Measurements from ENCODE around the gene RPUSD3. TPM values are rescaled to one million over a fixed set of nuclear protein-coding genes. Genes with fewer than 3 reads are reported as not detected.

The RPUSD3 gene
- total RNA-seq, 4 donors from 2014 or later = 9.7 to 35.8 (median 26.9) TPM

DNA sequence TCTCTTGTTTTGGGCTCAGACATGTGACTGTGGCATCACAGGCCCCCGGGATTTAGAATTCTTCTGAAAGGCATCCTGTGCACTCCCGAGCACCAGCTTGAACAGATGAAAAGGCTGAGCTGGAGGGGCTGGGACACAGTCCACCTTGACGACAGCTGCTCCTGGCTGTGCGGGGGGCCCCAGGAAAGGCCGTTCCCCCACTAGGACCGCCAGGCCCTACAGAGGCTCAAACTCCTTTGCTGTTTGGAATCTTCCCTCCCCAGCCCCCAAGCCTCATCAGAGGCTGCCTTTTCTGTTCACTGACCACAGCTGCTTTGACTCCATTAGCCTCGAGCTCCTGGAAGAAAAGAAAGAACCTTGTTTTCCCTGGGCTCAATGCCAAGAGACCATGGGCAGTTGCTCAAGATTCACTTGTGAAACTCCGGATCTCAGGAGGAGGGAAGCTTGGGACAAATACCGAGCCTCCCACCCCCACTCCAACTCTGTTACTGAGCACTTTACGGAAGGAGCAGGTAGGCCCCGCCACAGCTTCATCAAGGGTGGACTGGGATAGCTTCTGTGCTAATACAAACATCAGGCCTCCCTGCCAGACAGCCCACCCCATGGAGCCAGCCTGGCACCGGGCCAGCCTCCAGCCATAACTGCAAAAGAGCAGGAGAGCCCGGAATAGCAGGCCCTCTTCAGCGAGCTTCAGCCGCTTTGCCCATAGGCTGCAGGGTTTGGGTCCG is 20.6 kb upstream of the RPUSD3 start:
- Histone ChIP-seq H3K4me1 (peaks cover 7 to 23% of the 10 kb centered on the region in 2 donors), H3K27me3 (no peaks in the 10 kb centered on the region), H3K27ac (peak overlapping the region; percentile 88 to 94), H3K36me3 (no peaks in the 10 kb centered on the region), H3K9me3 (no peaks in the 10 kb centered on the region), H3K4me3 (no peak overlapping the region)
- DNase-seq = peak; percentile 87 to 93
- intact Hi-C loops (cut with DNase I; ENCODE audit: low total_unique reads) = loop anchor here (10.0 kb wide), 1 partner anchor 50 kb away; the partner anchor contains the start of gene IL17RC
- TF ChIP-seq, protein P1, sequence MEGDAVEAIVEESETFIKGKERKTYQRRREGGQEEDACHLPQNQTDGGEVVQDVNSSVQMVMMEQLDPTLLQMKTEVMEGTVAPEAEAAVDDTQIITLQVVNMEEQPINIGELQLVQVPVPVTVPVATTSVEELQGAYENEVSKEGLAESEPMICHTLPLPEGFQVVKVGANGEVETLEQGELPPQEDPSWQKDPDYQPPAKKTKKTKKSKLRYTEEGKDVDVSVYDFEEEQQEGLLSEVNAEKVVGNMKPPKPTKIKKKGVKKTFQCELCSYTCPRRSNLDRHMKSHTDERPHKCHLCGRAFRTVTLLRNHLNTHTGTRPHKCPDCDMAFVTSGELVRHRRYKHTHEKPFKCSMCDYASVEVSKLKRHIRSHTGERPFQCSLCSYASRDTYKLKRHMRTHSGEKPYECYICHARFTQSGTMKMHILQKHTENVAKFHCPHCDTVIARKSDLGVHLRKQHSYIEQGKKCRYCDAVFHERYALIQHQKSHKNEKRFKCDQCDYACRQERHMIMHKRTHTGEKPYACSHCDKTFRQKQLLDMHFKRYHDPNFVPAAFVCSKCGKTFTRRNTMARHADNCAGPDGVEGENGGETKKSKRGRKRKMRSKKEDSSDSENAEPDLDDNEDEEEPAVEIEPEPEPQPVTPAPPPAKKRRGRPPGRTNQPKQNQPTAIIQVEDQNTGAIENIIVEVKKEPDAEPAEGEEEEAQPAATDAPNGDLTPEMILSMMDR (IDR thresholded peaks at IDR 0.05) = no peak
- TF ChIP-seq POLR2A (IDR thresholded peaks at IDR 0.05) = no peak

DNA sequence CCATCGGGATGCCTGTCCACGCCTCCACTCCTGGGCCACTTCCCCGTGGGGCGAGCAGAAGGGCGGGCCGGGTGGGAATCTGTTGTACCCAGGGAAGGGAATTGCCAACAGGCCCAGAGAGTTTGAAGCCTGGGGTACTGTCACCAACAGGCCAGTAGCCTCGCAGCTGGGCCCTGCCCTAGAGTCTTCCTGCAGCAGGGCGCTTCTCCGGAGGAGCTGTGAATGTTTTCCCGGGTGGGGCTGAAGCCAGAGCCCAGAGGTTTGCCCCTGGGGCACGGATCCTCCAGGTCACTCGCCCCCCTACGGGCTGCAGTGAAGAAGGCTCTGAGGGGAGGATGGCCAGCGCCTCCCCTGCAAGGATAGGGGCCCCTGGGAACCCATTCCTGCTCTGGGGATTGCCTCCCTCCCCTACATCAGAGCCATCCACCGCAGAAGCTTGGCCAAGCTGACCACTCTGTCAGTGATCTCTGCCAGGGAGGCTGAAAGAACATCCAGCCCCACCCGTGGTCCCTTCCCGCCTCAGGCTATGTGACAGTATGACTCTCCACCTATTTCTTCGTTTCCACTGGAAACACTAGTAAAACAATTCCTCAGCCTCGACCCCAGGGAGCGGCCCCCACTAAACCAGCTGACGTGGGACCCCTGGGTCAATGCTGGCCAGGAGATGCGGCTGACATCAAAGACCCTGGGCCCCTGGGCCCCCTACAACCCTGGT is 19.4 kb upstream of the RPUSD3 start:
- Histone ChIP-seq H3K4me3 (peak overlapping the region; percentile 16 to 30), H3K27ac (peak overlapping the region; percentile 88 to 94), H3K27me3 (no peaks in the 10 kb centered on the region), H3K36me3 (no peaks in the 10 kb centered on the region), H3K9me3 (no peaks in the 10 kb centered on the region), H3K4me1 (peaks cover 7 to 23% of the 10 kb centered on the region in 2 donors)
- intact Hi-C loops (cut with DNase I; ENCODE audit: low total_unique reads) = loop anchor here (10.0 kb wide), 1 partner anchor 52 kb away; the partner anchor contains the start of gene IL17RC
- TF ChIP-seq, protein P1 (IDR thresholded peaks at IDR 0.05) = no peak
- TF ChIP-seq POLR2A (IDR thresholded peaks at IDR 0.05) = no peak
- DNase-seq = no peak

DNA sequence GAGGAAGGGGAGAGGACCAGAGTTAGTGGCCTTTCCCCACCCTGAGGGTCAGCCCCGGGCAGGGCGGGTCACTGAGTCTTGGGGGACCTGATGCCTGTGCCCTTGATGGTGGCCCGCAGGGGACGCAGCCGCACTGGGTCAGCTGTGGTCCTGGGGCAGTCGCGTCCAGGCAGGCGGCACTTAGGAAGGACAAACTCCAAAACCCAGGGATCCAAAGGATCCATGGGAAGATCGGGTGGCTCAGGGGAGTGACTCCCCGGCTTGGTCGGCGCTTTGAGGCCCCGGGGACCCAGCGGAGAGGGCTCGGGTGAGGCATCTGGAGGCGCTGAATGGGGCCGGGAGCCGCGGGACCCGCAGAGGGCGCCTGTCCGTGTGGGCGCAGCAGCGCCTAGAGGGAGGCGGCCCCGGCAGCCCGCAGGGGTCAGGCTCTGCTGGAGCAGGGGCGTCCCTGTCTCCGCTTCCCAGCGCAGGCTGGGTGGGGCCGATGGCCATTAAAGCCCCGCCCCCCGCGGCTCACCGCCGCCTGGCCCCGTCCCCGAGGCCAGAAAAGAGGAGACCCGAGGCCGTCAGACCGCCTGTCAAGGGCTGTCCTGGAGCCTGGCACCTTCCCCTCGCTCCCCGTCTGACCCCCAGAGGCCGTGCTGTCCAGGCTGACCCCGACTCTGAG is 18.7 kb upstream of the RPUSD3 start:
- intact Hi-C loops (cut with DNase I; ENCODE audit: low total_unique reads) = loop anchor here (10.0 kb wide), 1 partner anchor 52 kb away; the partner anchor contains the start of gene IL17RC
- Histone ChIP-seq H3K4me1 (peaks cover 7 to 23% of the 10 kb centered on the region in 2 donors), H3K27me3 (no peaks in the 10 kb centered on the region), H3K27ac (peak overlapping the region; percentile 88 to 94), H3K4me3 (peak overlapping the region; percentile 16 to 30), H3K36me3 (no peaks in the 10 kb centered on the region), H3K9me3 (no peaks in the 10 kb centered on the region)
- TF ChIP-seq, protein P1 (IDR thresholded peaks at IDR 0.05) = peak; percentile 60 to 74 (median 62)
- no peak for TF ChIP-seq POLR2A (IDR thresholded peaks at IDR 0.05)
- peak; percentile 75 to 85 for DNase-seq

DNA sequence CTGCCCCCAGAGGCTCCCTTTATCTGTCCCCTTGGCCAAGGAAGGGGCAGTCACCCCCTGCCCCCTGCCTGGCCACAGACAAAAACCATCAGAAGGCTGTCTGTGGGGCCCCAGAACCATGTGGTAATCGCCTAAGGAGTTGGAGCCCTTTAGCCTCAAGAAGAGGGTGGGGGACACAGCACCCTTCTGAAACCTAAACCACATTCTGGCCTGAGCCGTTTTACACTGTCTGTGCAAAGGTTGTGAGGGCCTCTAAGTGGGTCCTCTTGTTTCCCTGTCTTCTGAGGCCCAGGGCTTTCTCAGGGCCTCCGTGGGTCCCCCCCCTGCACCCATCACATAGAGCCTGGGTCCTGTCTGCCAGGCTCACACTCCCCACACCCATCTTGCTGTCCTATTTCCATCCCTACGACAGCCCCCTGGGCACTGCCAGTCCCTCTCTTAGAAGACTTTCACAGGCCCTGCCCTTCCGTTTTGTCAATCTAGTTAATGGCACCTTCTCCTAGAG is 17.9 kb upstream of the RPUSD3 start:
- peak overlapping the region; percentile 88 to 94 for H3K27ac ChIP-seq

More for the DNA sequence above, 17.9 kb upstream of the RPUSD3 start:
- peaks cover 7 to 23% of the 10 kb centered on the region in 2 donors for H3K4me1 ChIP-seq
- DNase-seq = no peak
- intact Hi-C loops (cut with DNase I; ENCODE audit: low total_unique reads) = loop anchor here (10.0 kb wide), 1 partner anchor 53 kb away; the partner anchor contains the start of gene IL17RC
- no peaks in the 10 kb centered on the region for H3K27me3 ChIP-seq
- no peak overlapping the region for H3K4me3 ChIP-seq
- H3K36me3 ChIP-seq = no peaks in the 10 kb centered on the region
- TF ChIP-seq, protein P1 (IDR thresholded peaks at IDR 0.05) = no peak
- no peak for TF ChIP-seq POLR2A (IDR thresholded peaks at IDR 0.05)
- no peaks in the 10 kb centered on the region for H3K9me3 ChIP-seq

All from uterus (tissue), 4 donors.